Urinary bladder (tissue), 4 donors: ENCODE results near the gene DIAPH2. TPM values are rescaled to one million over a fixed set of nuclear protein-coding genes. Genes with fewer than 3 reads are reported as not detected.

Experiments
- DNase-seq: peaks from one replicate; pipeline ENCODE4 v3.0.0-alpha.2; 2015; ENCODE audit errors: extremely low spot score
- H3K27ac ChIP-seq: one replicate; pipeline ENCODE4 v1.5.1; 2013; ENCODE audit warnings: low read depth, mild to moderate bottlenecking, moderate library complexity
- H3K36me3 ChIP-seq: one replicate; pipeline ENCODE4 v1.6.1; 2013; ENCODE audit warnings: mild to moderate bottlenecking, moderate library complexity; ENCODE audit not compliant: insufficient read depth
- H3K4me1 ChIP-seq: one replicate; pipeline ENCODE4 v1.6.1; 2013; ENCODE audit warnings: mild to moderate bottlenecking, moderate library complexity; ENCODE audit not compliant: insufficient read depth
- H3K4me3 ChIP-seq: one replicate; pipeline ENCODE4 v1.5.1; 2013; ENCODE audit warnings: low read depth, low read length
- WGBS: extraction: QIAGEN DNeasy Blood & Tissue Kit; methylation state at CpG from one replicate; pipeline ENCODE4 v1.1.7; 2013; 5-methylcytosine and 5-hydroxymethylcytosine counted together
- polyA plus RNA-seq: library from polyadenylated mRNA; stranded (reverse); fragments of 200-250 nt; gene quantifications from one replicate; pipeline ENCODE4 v1.2.3, GENCODE V29; 2013
- total RNA-seq: library from RNA; depleted of rRNA; stranded (reverse); fragments of >200 nt; gene quantifications from one replicate; pipeline ENCODE4 v1.2.3, GENCODE V29; 2014
- donor health status: healthy with polysubstance abuse.
- donor health status: healthy.

DIAPH2 gene
- total RNA-seq (52.2 TPM), polyA plus RNA-seq (11.8 TPM)

DNA sequence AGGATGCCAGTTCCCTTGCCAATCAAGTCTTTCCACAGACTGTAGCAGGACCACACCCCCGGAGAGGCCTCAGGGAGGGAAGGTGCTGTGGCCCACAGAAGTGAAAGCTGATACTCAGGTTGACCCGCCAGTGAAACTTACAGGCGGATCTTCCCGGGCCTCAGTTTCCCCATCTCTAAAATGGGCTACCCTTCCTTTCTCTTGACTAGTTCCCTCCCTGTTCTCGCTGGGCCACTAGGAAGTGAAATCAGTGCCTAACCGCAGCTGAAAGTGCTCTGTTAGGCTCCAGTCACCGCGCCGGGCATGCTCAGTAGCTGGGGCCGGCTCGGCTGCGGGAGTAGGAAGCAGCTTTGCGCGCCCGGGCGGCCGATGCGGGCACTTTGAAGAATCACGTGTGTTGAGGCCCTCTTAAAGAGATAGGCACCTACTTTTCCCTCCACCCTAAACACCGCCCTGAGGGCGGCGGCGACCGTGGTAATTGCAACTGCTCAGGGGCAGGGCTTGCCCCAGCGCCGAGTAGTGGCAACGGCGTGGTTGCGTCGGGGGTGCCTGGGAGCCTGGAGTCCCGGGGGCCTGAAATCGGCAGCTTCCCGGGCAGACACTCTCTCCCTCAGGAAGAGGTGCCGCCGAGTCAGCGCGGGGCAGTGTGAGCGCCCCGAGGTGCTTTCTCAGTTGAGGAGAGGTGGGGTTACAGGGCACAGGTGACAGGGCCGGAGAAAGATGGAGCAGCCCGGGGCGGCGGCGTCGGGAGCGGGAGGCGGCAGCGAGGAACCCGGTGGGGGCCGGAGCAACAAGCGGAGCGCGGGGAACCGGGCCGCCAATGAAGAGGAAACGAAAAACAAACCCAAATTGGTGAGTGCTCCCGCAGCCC, at the start of gene DIAPH2:
Gene DIAPH2, plus strand, starts transcription at position 504 of the 871 bp plus-strand sequence.
- Histone ChIP-seq H3K36me3 (no peaks in the 10 kb centered on the region), H3K4me1 (no peaks in the 10 kb centered on the region), H3K27ac (peak within 1 kb of the TSS; percentile 80), H3K4me3 (peak within 1 kb of the TSS; percentile 87)
- no peak for DNase-seq
- under 1% methylated on average over 57 of the region's 57 CpGs for WGBS

DNA sequence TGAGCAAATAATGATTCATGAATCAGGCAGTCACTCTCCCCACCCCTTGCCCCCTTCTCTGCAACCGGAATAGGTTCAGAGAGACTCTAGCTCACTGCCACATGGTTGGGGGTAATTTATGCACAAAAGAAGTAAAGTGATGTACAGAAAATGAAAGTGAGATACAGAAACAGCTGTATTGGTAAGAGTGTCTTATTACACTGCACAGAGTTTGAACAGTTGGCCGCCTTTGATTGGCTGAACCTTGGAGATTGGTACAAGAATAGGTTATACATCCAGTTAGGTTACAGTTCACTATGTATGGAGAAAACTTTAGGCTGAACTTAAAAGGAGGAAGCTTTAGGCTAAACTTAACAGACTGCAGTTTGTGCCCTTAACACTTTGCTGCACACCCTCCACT, 34.6 kb upstream of the DIAPH2 start:
- Histone ChIP-seq H3K4me1 (no peaks in the 10 kb centered on the region), H3K4me3 (no peak overlapping the region), H3K27ac (no peak overlapping the region), H3K36me3 (no peaks in the 10 kb centered on the region)
- no peak for DNase-seq
- 91% methylated on average over 2 of the region's 2 CpGs for WGBS

DNA sequence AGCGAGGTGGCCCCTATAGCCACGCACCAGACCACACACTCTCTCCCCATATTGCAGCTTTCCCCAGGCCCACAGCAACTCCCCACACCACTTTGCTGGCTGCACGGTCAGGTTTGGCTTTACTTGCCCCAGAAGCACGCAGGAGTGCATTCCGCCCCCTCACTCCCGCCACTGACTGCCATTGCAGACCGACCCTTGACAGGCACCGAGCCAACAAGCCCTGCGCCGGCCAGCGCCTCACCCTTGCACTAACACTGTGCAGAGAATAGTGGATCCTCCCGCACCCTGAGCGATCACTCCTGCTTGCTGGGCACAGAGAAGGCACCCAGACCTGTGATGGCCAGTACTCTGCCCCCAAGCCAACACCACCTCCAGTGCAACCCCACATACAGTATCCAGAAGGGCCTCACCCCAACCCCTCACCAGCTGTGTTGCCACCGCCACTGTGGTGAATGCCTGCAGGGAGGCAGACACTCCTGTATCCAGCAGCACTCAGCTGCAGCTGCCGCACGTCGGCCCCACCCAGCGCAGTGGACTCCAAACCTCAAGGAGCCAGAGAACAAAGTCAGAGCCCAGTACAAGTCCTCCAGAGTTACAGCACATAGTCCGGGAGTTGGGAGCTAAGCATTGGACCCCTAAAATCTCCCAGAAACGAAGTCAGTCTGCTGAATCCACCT, 28.6 kb upstream of the DIAPH2 start:
- Histone ChIP-seq H3K4me3 (no peak overlapping the region), H3K4me1 (no peaks in the 10 kb centered on the region), H3K36me3 (no peaks in the 10 kb centered on the region), H3K27ac (no peak overlapping the region)
- DNase-seq = no peak
- WGBS = 91% methylated on average over 20 of the region's 20 CpGs

DNA sequence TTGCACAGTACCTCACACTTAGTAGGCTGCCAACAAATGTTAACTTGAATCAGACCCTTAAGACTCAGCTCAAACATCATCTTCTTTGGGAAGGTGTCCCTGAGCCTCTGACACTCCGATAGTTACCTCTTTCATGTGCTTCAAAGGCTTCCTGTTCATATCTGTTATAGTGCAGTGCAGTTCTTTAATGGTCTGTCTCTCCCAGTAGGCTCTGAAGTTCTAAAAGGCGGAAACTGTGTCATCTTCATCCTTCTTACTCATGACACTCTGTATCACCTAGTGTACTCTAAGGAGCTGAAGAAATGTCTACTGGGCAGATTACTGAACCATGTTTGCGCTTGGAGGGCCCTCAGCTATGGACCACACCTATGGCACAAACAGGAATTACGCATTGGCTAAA, 2.1 kb upstream of the DIAPH2 start:
- Histone ChIP-seq H3K4me1 (no peaks in the 10 kb centered on the region), H3K36me3 (no peaks in the 10 kb centered on the region), H3K4me3 (no peak overlapping the region), H3K27ac (no peak overlapping the region)
- DNase-seq = no peak
- 99% methylated on average over 4 of the region's 4 CpGs for WGBS

DNA sequence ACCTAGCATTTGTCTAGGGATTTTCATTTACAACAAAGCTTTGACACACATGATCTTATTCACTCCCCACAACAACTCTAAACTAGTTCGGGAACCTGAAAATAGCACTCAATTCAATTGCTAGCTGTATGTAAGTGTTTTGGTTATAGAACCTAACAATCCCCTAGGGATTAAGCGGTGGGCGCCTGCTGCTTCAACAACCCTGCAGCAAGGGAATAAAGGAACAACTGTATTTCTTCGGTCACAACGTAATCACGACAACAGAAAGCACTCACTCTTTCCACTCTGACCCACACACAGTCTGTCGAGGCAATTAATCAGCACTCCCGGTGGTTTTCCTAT, 674 bp upstream of the DIAPH2 start:
- Histone ChIP-seq H3K4me1 (no peaks in the 10 kb centered on the region), H3K36me3 (no peaks in the 10 kb centered on the region), H3K27ac (no peak overlapping the region), H3K4me3 (peak overlapping the region; percentile 87)
- WGBS = 15% methylated on average over 8 of the region's 8 CpGs
- DNase-seq = no peak

DNA sequence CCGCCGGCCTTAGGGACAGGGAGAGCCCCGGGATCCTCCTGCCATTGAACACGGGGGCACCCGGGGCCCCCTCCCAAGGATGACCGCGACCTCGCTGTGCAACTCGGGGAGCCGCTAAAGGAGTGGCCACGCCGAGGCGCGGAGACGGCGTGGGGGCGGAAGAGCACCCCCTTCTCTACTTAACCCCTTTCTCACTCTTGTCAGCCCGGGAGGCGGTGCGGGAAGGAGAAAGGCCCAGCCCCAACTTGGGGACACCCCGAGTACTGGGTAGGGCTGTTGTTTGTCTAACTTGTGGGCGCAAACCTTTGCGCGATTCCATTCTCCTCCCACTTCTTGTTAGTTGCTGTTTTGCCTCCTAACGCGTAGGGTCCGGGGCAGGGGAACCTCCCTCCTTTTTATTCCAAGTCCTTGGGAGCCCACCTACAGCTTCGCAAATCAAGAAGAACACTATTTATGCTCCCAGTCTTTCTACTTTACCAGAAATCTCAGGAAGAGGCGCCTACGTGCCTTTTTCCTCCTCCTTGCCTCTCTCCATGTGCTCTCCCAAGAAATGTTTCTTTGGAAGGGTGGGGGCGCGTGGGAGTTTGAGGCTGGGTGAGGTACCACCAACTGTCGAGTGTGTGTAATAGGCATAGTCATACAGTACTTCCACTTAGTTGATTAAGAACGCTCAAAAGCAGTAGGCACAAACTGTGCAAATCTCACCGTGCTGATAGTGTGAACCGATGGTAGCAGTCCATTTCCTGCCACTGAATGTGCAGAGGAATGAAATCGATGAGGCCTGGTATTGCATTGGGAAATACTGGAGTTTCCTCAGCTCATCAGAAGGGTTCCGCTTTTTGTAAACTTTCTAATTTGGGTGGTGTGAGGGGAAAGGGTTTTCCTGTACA, 813 bp downstream of the DIAPH2 start:
- no peak for DNase-seq
- Histone ChIP-seq H3K4me3 (peak overlapping the region; percentile 87), H3K27ac (peak overlapping the region; percentile 80), H3K36me3 (no peaks in the 10 kb centered on the region), H3K4me1 (no peaks in the 10 kb centered on the region)
- under 1% methylated on average over 37 of the region's 38 CpGs for WGBS

DNA sequence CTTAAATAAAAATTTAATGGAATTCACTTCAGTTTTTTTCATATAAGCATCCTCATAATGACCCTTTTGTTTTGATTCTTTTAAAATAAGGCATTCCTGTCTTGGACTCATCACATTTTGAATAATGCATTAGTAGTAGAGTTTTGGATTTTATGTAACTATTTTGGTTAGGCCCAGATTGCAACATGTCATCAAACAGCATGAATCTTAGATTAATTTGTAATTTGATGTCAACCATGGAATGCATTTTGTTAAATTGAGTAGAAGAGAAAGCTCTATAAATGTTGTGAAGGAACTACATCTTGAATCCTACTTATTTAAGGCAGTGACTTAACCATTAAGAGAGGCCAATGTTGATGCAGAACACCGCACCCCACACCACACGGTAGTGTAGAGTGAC, 3.1 kb downstream of the DIAPH2 start:
- H3K27ac ChIP-seq = no peak overlapping the region
- no peaks in the 10 kb centered on the region for H3K4me1 ChIP-seq
- no peak for DNase-seq
- H3K36me3 ChIP-seq = no peaks in the 10 kb centered on the region
- WGBS = 94% methylated on average over 2 of the region's 2 CpGs
- no peak overlapping the region for H3K4me3 ChIP-seq

DNA sequence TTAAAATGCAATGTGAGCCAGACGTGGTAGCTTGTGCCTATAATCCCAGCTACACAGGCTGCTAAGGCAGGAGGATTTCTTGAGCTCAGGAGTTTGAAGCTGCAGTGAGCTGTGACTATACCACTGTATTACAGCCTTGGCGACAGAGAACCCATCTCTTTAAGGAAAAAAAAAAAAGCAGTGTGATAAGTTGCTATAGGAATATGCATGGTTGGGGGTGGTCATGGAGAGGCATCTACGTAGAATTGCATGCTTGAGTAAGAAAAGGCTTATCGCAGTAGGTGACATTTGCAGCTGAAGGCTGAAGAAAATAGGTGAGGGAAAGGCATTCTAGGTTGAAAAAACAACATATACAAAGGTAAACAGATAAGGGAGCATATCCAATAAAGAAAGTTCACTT, 4.1 kb downstream of the DIAPH2 start:
- no peak overlapping the region for H3K27ac ChIP-seq
- H3K36me3 ChIP-seq = no peaks in the 10 kb centered on the region
- 89% methylated on average over 4 of the region's 4 CpGs for WGBS
- no peaks in the 10 kb centered on the region for H3K4me1 ChIP-seq
- DNase-seq = no peak
- H3K4me3 ChIP-seq = no peak overlapping the region

DNA sequence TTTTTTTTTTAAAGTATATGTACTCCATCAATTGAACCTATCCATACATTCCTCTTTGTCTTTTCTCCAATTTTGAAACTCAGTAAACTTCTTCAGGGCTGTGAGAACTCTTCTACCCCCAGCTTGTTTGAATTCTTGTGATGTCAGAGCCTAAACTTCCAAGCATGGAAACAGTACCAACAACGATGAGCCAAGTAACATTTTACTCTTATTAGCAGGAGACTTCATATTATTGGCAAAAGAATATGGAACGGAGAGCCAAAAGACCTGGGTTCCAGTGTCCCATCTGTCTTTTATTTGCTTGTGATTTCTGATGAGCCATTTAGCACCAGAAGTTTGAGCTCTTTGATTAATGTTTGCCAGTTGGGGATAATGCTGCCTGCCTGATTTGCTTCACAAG, 5.3 kb downstream of the DIAPH2 start:
- Histone ChIP-seq H3K4me1 (no peaks in the 10 kb centered on the region), H3K4me3 (no peak overlapping the region), H3K36me3 (no peaks in the 10 kb centered on the region), H3K27ac (no peak overlapping the region)
- WGBS = 36% methylated on average over 2 of the region's 2 CpGs
- DNase-seq = no peak

DNA sequence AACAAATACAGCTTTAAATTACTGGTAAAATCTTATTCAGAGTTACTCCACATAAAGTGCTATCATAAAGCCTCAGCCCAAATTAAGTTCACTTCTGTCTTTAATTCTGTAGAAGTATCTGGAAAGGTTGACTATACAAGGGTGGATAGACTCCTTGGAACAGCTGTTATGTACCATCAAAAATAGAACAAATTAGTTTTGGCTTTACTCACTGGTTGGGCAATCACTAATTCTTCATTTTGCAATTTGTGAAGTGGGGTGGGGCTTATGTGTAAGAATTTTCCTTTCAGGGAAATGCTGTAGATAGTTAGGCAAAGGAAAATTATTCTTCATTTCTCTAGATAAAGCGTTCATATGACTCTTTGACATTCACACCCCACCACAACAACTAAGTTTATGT, 7.8 kb downstream of the DIAPH2 start:
- H3K4me3 ChIP-seq = no peak overlapping the region
- WGBS = 82% methylated on average over 1 of the region's 1 CpG
- no peaks in the 10 kb centered on the region for H3K4me1 ChIP-seq
- no peak for DNase-seq
- H3K27ac ChIP-seq = no peak overlapping the region
- no peaks in the 10 kb centered on the region for H3K36me3 ChIP-seq

DNA sequence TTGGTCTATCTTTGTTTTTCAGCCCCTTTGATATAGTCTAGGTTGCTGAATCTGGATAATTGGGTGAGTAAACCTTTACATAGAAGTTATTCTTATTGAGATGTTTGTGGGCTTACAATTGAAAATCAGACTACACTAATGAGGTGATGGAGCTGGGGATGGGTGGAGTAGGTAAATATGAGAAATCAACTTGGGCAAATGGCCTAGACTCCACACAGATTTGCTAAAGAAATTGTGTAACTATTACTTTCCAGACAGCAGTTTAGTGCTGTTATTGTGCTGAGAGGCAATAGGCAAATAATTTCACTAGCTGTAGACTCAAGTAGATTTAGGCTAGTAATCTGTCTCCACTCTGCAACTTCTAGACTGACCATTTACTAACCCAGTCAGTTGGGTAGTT, 8.2 kb downstream of the DIAPH2 start:
- no peak for DNase-seq
- no peak overlapping the region for H3K4me3 ChIP-seq
- H3K27ac ChIP-seq = no peak overlapping the region
- H3K4me1 ChIP-seq = no peaks in the 10 kb centered on the region
- H3K36me3 ChIP-seq = no peaks in the 10 kb centered on the region

DNA sequence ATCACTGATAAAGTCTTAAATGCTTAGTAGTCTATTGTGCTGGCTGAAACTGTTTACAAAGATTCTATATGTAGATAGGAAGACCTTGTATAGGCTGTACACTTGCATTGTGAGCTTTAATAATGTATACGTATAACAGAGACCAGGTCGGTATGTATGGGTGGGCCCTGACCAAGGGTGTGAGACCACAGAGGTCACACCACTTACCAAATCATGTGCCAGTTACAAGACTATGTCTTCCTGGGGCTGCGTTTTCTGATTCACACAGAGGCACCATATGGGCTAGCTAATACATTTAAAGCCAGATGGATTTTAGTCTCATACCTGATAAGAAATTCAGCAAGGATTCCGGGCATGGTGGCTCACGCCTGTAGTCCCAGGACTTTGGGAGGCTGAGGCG, 8.8 kb downstream of the DIAPH2 start:
- H3K4me1 ChIP-seq = no peaks in the 10 kb centered on the region
- WGBS = 89% methylated on average over 6 of the region's 6 CpGs
- H3K4me3 ChIP-seq = no peak overlapping the region
- no peak for DNase-seq
- no peaks in the 10 kb centered on the region for H3K36me3 ChIP-seq
- H3K27ac ChIP-seq = no peak overlapping the region

DNA sequence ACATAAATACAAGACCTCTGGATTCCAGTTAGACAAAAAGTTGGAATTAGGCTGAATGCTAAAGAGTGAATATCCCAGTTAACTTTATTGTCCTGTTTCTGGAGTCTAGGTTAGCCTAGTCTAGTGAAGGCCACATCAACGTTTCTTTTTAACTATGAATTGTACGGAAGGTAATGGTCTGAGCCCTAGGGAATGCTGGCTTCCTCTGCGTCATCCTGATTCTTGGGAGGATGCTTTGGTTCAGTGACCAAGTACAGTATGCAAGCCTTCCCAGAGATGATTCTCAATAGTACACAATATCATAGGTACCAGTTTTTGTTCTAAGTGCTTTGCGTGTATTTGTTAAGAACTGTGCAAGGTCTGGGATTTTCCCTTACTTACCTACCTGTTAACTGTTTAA, 11.8 kb downstream of the DIAPH2 start:
- H3K4me3 ChIP-seq = no peak overlapping the region
- H3K4me1 ChIP-seq = no peaks in the 10 kb centered on the region
- no peaks in the 10 kb centered on the region for H3K36me3 ChIP-seq
- H3K27ac ChIP-seq = no peak overlapping the region
- 92% methylated on average over 4 of the region's 4 CpGs for WGBS
- DNase-seq = no peak
